Nephron (organoid): Measurements from ENCODE around the gene CDC42BPB.

Source experiments
- H3K27ac Mint-ChIP-seq, 3 experiments: 2 replicates each; pipeline ENCODE4 v1.8.0; 2020; ENCODE audit warnings: mixed read lengths in 3 of 3, mild to moderate bottlenecking in 2 of 3, moderate library complexity in 1 of 3
- H3K27me3 Mint-ChIP-seq: 2 replicates; pipeline ENCODE4 v1.8.0; 2021; ENCODE audit warnings: low read depth, mild to moderate bottlenecking, moderate library complexity, mixed read lengths
- H3K36me3 Mint-ChIP-seq: 2 replicates; pipeline ENCODE4 v1.8.0; 2020; ENCODE audit warnings: low read depth, mixed read lengths
- H3K4me1 Mint-ChIP-seq: 2 replicates; pipeline ENCODE4 v1.8.0; 2020; ENCODE audit warnings: mixed read lengths
- H3K4me3 Mint-ChIP-seq, 3 experiments: 2 replicates each; pipeline ENCODE4 v1.8.0; 2020; ENCODE audit warnings: mild to moderate bottlenecking in 3 of 3, mixed read lengths in 3 of 3, moderate library complexity in 2 of 3
- H3K9me3 Mint-ChIP-seq: 2 replicates; pipeline ENCODE4 v1.8.0; 2020; ENCODE audit warnings: mixed read lengths
- CTCF ChIP-seq, 3 experiments: fragments of 200-600 bp; sonication (generic); IDR thresholded peaks; one replicate each; pipeline ENCODE4 v1.5.0; 2021; ENCODE audit warnings: antibody characterized with exemption in 3 of 3; ENCODE audit not compliant: unreplicated experiment in 3 of 3

The CDC42BPB gene

DNA sequence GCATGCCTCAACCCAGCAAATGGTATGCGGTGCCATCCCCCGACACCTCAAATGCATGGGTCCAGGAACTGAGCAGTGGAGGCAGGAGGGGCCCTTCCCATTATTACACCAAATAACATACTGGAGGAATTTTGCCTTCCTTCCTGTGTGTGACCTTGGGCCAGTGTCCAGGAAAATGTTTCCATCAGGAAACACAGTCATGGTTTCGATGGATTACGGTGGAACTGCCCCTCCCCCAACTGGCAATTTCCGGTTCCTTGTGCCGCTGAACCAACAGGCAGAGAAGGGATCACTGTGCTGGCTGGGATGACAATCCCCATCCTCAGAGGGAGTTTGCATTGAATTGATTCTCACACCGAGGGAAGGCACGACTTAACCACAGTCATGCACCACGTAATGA lies 9.1 kb upstream of the CDC42BPB start:
- Mint-ChIP-seq H3K27ac (no peak overlapping the region), H3K27me3 (peaks cover 7% of the 10 kb centered on the region), H3K4me3 (no peak overlapping the region), H3K36me3 (no peaks in the 10 kb centered on the region), H3K4me1 (peaks cover 7% of the 10 kb centered on the region), H3K9me3 (no peaks in the 10 kb centered on the region)
- no peak for TF ChIP-seq CTCF (IDR thresholded peaks at IDR 0.05; ENCODE audit: unreplicated experiment in 3 of 3)

DNA sequence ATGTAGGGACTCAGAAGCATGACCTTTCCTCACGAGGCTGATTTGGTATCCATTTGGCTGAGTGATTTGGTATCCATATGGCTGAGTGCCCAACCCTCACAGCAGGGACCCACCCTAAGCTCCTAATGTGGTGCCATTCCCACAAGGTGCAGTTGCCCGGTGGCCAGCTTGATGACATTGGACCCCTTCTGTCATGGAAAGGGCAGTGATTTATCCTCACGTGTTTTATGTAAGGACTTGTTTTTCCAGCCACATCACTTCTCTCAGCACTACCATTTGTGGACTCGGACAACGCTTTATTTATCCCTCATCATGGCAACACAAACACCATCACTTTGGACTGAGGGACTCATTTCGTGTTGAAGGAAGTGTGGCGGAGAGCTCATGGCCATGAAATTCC lies 8.5 kb upstream of the CDC42BPB start:
- Mint-ChIP-seq H3K27me3 (peaks cover 7% of the 10 kb centered on the region), H3K9me3 (no peaks in the 10 kb centered on the region), H3K27ac (no peak overlapping the region), H3K4me3 (no peak overlapping the region), H3K4me1 (peaks cover 7% of the 10 kb centered on the region), H3K36me3 (no peaks in the 10 kb centered on the region)
- TF ChIP-seq CTCF (IDR thresholded peaks at IDR 0.05; ENCODE audit: unreplicated experiment in 3 of 3), result no peak

- Mint-ChIP-seq H3K9me3 (no peaks in the 10 kb centered on the region), H3K27ac (no peak overlapping the region), H3K4me3 (no peak overlapping the region), H3K27me3 (peaks cover 7% of the 10 kb centered on the region), H3K4me1 (peaks cover 11% of the 10 kb centered on the region), H3K36me3 (no peaks in the 10 kb centered on the region)
- TF ChIP-seq CTCF (IDR thresholded peaks at IDR 0.05; ENCODE audit: unreplicated experiment in 3 of 3), result no peak
Measured at GRCh38 chr14:103064978-103065377, 7.6 kb upstream of the CDC42BPB start.

DNA sequence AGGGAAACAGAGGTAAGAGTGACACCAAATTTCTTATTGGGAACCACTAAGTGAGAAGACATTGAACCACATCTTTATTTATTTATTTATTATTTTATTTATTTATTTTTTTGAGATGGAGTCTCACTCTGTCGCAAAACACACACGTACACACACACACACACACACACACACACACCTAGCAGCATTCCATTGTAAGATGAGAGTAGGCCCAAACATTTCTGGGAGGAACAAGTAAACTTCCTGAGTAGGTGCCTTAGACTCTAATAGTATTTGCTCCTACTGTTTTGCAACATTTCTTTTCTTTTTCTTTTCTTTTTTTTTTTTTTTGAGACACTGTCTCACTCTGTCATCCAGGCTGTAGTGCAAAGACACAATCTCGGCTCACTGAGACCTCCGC lies 7.1 kb upstream of the CDC42BPB start:
- no peak for TF ChIP-seq CTCF (IDR thresholded peaks at IDR 0.05; ENCODE audit: unreplicated experiment in 3 of 3)
- H3K27me3 Mint-ChIP-seq, result peaks cover 7% of the 10 kb centered on the region
- H3K9me3 Mint-ChIP-seq, result no peaks in the 10 kb centered on the region
- H3K4me3 Mint-ChIP-seq, result no peak overlapping the region
- H3K4me1 Mint-ChIP-seq, result peaks cover 16% of the 10 kb centered on the region
- H3K27ac Mint-ChIP-seq, result no peak overlapping the region
- no peaks in the 10 kb centered on the region for H3K36me3 Mint-ChIP-seq

DNA sequence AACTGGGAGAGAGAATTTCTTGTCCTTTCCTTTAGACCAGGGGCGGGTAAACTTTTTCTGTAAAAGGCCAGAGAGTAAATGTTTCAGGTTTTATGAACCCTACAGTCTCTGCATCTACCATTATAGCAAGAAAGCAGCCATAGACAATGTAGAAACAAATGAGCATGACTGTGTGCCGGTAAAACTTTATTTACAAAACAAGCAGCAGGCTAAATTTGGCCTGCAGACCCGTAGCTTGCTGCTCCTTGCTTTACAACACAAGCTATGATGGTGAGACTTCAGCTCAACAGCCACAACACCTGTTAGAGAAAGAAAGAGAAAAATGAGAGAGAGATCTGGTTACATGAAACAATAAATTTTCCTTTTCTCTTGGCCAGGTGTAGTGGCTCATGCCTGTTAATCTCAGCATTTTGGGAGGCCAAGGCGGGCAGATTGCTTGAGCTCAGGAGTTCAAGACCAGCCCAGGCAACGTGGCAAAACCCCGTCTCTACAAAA lies 4.2 kb upstream of the CDC42BPB start:
- Mint-ChIP-seq H3K27ac (no peak overlapping the region), H3K27me3 (peaks cover 3% of the 10 kb centered on the region), H3K4me1 (peaks cover 23% of the 10 kb centered on the region), H3K4me3 (no peak overlapping the region), H3K9me3 (no peaks in the 10 kb centered on the region), H3K36me3 (no peaks in the 10 kb centered on the region)
- no peak for TF ChIP-seq CTCF (IDR thresholded peaks at IDR 0.05; ENCODE audit: unreplicated experiment in 3 of 3)

DNA sequence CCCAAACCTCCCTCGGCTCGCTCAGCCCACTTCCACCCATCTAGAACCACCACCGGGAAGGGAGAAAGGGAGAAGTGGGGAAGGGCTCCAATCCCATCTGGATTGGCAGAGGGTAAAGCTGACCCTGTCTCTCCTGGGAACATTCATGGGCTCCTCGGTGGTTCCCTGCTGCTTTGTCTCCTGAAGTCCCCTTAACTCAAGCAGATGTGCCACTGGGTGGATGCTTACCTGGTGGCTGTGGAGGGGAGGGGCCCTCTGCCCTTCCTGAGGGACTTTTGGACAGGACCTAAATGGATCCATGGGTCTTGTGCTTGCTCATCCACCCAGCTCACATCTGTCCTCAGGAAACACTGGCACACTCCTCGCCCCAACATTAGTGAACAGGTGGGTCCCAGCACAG lies 2.2 kb upstream of the CDC42BPB start:
- H3K9me3 Mint-ChIP-seq, result no peaks in the 10 kb centered on the region

More for the DNA sequence above, 2.2 kb upstream of the CDC42BPB start:
- Mint-ChIP-seq H3K27ac (no peak overlapping the region), H3K27me3 (peaks cover under 1% of the 10 kb centered on the region), H3K4me1 (peaks cover 38% of the 10 kb centered on the region), H3K36me3 (no peaks in the 10 kb centered on the region), H3K4me3 (peak overlapping the region; percentile 58 to 92 (median 86))
- no peak for TF ChIP-seq CTCF (IDR thresholded peaks at IDR 0.05; ENCODE audit: unreplicated experiment in 3 of 3)
